Measurements from ENCODE around the gene CNTN4. TPM values are rescaled to one million over a fixed set of nuclear protein-coding genes. Genes with fewer than 3 reads are reported as not detected.

Gene CNTN4
- total and polyA plus RNA-seq, 4 donors, result 1.2 to 3.8 (median 2.6) TPM

DNA sequence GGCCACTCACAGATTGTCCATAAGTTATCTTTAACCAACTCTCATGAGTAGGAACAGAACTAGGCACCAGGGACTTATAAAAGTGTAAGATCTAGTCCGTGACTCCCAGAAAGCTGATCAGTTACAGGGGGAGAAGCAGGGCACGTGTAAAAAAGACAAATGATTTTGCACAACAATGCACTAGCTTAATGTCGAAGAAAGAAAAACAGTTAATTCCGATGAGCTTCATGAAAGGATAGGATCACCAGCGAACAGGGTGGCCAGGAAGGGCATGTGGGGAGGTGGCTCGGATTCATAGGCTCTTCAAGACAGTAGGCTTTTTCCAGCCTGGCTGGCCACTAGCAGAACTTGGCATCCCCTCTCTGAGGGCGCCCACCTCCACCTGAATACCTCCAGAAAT is 921.5 kb downstream of the CNTN4 start:
- peaks cover 0 to 4% (median 0%) of the 10 kb centered on the region in 4 donors for H3K4me1 ChIP-seq (ENCODE audit: control insufficient read depth in 4 of 4, insufficient read depth in 4 of 4, low read length in 3 of 4)
- DNase-seq (ENCODE audit: low spot score), result no peak
- H3K36me3 ChIP-seq (ENCODE audit: control insufficient read depth in 4 of 4, insufficient read depth in 3 of 4, low read depth in 1 of 4, low read length in 3 of 4), result no peaks in the 10 kb centered on the region
- no peak overlapping the region for H3K27ac ChIP-seq (ENCODE audit: low read depth in 1 of 2, low read length in 2 of 2)
- H3K9me3 ChIP-seq (ENCODE audit: control insufficient read depth in 4 of 4, low read length in 3 of 4), result no peaks in the 10 kb centered on the region
- H3K27me3 ChIP-seq (ENCODE audit: control insufficient read depth in 4 of 4, insufficient read depth in 4 of 4, low read length in 3 of 4), result peaks cover 0 to 2% (median 0%) of the 10 kb centered on the region in 4 donors
- no peak for TF ChIP-seq SP1 (IDR thresholded peaks at IDR 0.05)
- no peak for TF ChIP-seq HNF4G (IDR thresholded peaks at IDR 0.05)
- TF ChIP-seq, protein P1, sequence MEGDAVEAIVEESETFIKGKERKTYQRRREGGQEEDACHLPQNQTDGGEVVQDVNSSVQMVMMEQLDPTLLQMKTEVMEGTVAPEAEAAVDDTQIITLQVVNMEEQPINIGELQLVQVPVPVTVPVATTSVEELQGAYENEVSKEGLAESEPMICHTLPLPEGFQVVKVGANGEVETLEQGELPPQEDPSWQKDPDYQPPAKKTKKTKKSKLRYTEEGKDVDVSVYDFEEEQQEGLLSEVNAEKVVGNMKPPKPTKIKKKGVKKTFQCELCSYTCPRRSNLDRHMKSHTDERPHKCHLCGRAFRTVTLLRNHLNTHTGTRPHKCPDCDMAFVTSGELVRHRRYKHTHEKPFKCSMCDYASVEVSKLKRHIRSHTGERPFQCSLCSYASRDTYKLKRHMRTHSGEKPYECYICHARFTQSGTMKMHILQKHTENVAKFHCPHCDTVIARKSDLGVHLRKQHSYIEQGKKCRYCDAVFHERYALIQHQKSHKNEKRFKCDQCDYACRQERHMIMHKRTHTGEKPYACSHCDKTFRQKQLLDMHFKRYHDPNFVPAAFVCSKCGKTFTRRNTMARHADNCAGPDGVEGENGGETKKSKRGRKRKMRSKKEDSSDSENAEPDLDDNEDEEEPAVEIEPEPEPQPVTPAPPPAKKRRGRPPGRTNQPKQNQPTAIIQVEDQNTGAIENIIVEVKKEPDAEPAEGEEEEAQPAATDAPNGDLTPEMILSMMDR (IDR thresholded peaks at IDR 0.05; ENCODE audit: low read depth, low read length, missing input control), result no peak
- TF ChIP-seq, protein P2, sequence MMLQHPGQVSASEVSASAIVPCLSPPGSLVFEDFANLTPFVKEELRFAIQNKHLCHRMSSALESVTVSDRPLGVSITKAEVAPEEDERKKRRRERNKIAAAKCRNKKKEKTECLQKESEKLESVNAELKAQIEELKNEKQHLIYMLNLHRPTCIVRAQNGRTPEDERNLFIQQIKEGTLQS (IDR thresholded peaks at IDR 0.05), result no peak
- TF ChIP-seq RAD21 (IDR thresholded peaks at IDR 0.05), result no peak
- TF ChIP-seq, protein P3, sequence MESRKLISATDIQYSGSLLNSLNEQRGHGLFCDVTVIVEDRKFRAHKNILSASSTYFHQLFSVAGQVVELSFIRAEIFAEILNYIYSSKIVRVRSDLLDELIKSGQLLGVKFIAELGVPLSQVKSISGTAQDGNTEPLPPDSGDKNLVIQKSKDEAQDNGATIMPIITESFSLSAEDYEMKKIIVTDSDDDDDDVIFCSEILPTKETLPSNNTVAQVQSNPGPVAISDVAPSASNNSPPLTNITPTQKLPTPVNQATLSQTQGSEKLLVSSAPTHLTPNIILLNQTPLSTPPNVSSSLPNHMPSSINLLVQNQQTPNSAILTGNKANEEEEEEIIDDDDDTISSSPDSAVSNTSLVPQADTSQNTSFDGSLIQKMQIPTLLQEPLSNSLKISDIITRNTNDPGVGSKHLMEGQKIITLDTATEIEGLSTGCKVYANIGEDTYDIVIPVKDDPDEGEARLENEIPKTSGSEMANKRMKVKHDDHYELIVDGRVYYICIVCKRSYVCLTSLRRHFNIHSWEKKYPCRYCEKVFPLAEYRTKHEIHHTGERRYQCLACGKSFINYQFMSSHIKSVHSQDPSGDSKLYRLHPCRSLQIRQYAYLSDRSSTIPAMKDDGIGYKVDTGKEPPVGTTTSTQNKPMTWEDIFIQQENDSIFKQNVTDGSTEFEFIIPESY (IDR thresholded peaks at IDR 0.05), result no peak
- no peak for TF ChIP-seq YY1 (IDR thresholded peaks at IDR 0.05)
- no peak for TF ChIP-seq GABPA (IDR thresholded peaks at IDR 0.05 in 1 of 2, conservative IDR thresholded peaks at IDR 0.05 in 1 of 2)
- no peak for TF ChIP-seq HNF4A (conservative IDR thresholded peaks at IDR 0.05)
- no peak for TF ChIP-seq FOXA2 (IDR thresholded peaks at IDR 0.05)
- no peak for TF ChIP-seq TAF1 (conservative IDR thresholded peaks at IDR 0.05)
- TF ChIP-seq, protein P4, sequence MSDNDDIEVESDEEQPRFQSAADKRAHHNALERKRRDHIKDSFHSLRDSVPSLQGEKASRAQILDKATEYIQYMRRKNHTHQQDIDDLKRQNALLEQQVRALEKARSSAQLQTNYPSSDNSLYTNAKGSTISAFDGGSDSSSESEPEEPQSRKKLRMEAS (IDR thresholded peaks at IDR 0.05), result no peak
- TF ChIP-seq, protein P5, sequence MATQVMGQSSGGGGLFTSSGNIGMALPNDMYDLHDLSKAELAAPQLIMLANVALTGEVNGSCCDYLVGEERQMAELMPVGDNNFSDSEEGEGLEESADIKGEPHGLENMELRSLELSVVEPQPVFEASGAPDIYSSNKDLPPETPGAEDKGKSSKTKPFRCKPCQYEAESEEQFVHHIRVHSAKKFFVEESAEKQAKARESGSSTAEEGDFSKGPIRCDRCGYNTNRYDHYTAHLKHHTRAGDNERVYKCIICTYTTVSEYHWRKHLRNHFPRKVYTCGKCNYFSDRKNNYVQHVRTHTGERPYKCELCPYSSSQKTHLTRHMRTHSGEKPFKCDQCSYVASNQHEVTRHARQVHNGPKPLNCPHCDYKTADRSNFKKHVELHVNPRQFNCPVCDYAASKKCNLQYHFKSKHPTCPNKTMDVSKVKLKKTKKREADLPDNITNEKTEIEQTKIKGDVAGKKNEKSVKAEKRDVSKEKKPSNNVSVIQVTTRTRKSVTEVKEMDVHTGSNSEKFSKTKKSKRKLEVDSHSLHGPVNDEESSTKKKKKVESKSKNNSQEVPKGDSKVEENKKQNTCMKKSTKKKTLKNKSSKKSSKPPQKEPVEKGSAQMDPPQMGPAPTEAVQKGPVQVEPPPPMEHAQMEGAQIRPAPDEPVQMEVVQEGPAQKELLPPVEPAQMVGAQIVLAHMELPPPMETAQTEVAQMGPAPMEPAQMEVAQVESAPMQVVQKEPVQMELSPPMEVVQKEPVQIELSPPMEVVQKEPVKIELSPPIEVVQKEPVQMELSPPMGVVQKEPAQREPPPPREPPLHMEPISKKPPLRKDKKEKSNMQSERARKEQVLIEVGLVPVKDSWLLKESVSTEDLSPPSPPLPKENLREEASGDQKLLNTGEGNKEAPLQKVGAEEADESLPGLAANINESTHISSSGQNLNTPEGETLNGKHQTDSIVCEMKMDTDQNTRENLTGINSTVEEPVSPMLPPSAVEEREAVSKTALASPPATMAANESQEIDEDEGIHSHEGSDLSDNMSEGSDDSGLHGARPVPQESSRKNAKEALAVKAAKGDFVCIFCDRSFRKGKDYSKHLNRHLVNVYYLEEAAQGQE (IDR thresholded peaks at IDR 0.05), result no peak
- no peak for TF ChIP-seq NR2F2 (IDR thresholded peaks at IDR 0.05)
- 91% methylated on average over 7 of the region's 7 CpGs for WGBS
- no peak overlapping the region for H3K9ac ChIP-seq (ENCODE audit: low read depth in 1 of 2, low read length in 2 of 2)
- no peak overlapping the region for H3K4me3 ChIP-seq (ENCODE audit: low read depth in 1 of 3, low read length in 3 of 3)

DNA sequence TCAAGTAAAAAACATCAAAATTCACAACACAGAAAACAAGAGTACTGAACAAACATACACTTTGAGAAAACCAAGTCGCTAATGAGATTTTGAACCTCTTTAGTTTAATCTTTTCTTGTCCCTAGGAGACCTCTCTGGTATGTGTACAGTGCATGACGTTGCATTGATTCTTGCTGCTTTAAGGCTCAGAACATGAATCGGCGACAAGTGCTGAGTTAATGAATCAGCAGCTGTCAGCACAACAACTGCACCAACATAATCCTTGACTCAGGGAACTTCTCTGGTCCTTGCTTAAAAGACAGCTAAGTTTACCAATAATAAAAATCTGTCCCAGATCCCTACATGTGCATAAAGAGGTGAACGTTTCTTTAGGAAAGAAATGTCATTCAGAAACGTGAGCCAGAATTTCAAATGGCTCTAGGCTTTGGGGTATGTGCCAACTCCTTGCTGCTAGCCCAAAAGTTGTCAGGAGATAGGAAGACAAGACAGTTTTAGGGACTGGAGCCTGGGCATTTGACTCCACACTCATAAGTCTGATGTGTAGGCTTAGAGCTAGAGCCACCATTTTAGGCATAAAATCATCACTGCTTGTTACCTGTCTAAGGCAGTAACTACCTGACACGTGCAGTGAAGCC is 924.6 kb downstream of the CNTN4 start:
- H3K9ac ChIP-seq (ENCODE audit: low read depth in 1 of 2, low read length in 2 of 2), result no peak overlapping the region
- no peaks in the 10 kb centered on the region for H3K4me1 ChIP-seq (ENCODE audit: control insufficient read depth in 4 of 4, insufficient read depth in 4 of 4, low read length in 3 of 4)
- DNase-seq (ENCODE audit: low spot score), result no peak
- no peaks in the 10 kb centered on the region for H3K9me3 ChIP-seq (ENCODE audit: control insufficient read depth in 4 of 4, low read length in 3 of 4)
- H3K36me3 ChIP-seq (ENCODE audit: control insufficient read depth in 4 of 4, insufficient read depth in 3 of 4, low read depth in 1 of 4, low read length in 3 of 4), result no peaks in the 10 kb centered on the region
- TF ChIP-seq, protein P5 (IDR thresholded peaks at IDR 0.05), result no peak
- TF ChIP-seq GABPA (IDR thresholded peaks at IDR 0.05 in 1 of 2, conservative IDR thresholded peaks at IDR 0.05 in 1 of 2) (no peak), RXRA (IDR thresholded peaks at IDR 0.05) (no peak), YY1 (IDR thresholded peaks at IDR 0.05) (no peak), RAD21 (IDR thresholded peaks at IDR 0.05) (no peak), FOXA1 (IDR thresholded peaks at IDR 0.05) (no peak), SP1 (IDR thresholded peaks at IDR 0.05) (no peak)
- TF ChIP-seq, protein P2 (IDR thresholded peaks at IDR 0.05), result no peak
- TF ChIP-seq, protein P3 (IDR thresholded peaks at IDR 0.05), result no peak
- TF ChIP-seq, protein P4 (IDR thresholded peaks at IDR 0.05), result no peak
- H3K27me3 ChIP-seq (ENCODE audit: control insufficient read depth in 4 of 4, insufficient read depth in 4 of 4, low read length in 3 of 4), result peaks cover 0 to 2% (median 0%) of the 10 kb centered on the region in 4 donors
- H3K4me3 ChIP-seq (ENCODE audit: low read depth in 1 of 3, low read length in 3 of 3), result no peak overlapping the region
- no peak overlapping the region for H3K27ac ChIP-seq (ENCODE audit: low read depth in 1 of 2, low read length in 2 of 2)
- 50% methylated on average over 7 of the region's 7 CpGs for WGBS

Data from liver (tissue), 9 donors.